Neural cell (in vitro differentiated cells): ENCODE results near the gene SPTBN1. TPM values are rescaled to one million over a fixed set of nuclear protein-coding genes. Genes with fewer than 3 reads are reported as not detected.

Experiments
- H2AFZ ChIP-seq: fragments of 200-600, 300-800 bp; sonication (generic), shearing (Covaris generic); 2 replicates; pipeline ENCODE4 v1.6.0; 2014; ENCODE audit warnings: low read depth, mild to moderate bottlenecking, antibody characterized with exemption, low read length, moderate library complexity
- H3F3A ChIP-seq: fragments of 200-600 bp; shearing (Covaris generic); 2 replicates; pipeline ENCODE4 v1.6.1; 2016; ENCODE audit warnings: mild to moderate bottlenecking, moderate library complexity, mixed read lengths, antibody characterized with exemption, low read length; ENCODE audit not compliant: insufficient read depth, poor library complexity, severe bottlenecking
- H3K27ac ChIP-seq: fragments of 200-600, 300-800 bp; sonication (generic), shearing (Covaris generic); 2 replicates; pipeline ENCODE4 v1.5.1; 2014; ENCODE audit warnings: mild to moderate bottlenecking, low read length, moderate library complexity
- H3K27me3 ChIP-seq: fragments of 300-800, 200-600 bp; sonication (generic), shearing (Covaris generic); 2 replicates; pipeline ENCODE4 v1.6.0; 2014; ENCODE audit warnings: mild to moderate bottlenecking, low read depth, low read length, moderate library complexity; ENCODE audit not compliant: insufficient read depth
- H3K36me3 ChIP-seq: fragments of 300-800, 200-600 bp; sonication (generic), shearing (Covaris generic); 2 replicates; pipeline ENCODE4 v1.5.1; 2014; ENCODE audit warnings: mild to moderate bottlenecking, antibody characterized with exemption, low read length, moderate library complexity; ENCODE audit not compliant: insufficient read depth
- H3K4me2 ChIP-seq: fragments of 300-800, 200-600 bp; sonication (generic), shearing (Covaris generic); 2 replicates; pipeline ENCODE4 v1.6.0; 2014; ENCODE audit warnings: mild to moderate bottlenecking, low read length
- H3K4me3 ChIP-seq: fragments of 300-800, 200-600 bp; sonication (generic), shearing (Covaris generic); 2 replicates; pipeline ENCODE4 v1.5.1; 2014; ENCODE audit warnings: mild to moderate bottlenecking, low read length, moderate library complexity
- H3K79me2 ChIP-seq: fragments of 200-600 bp; shearing (Covaris generic); replicated peaks from 2 replicates; pipeline ENCODE4 v1.6.0; 2014; ENCODE audit warnings: mild to moderate bottlenecking, low read length, moderate library complexity; ENCODE audit not compliant: insufficient read depth
- H3K9ac ChIP-seq: fragments of 300-800, 200-600 bp; sonication (generic), shearing (Covaris generic); 2 replicates; pipeline ENCODE4 v1.6.1; 2016; ENCODE audit warnings: mild to moderate bottlenecking, low read length, mixed read lengths
- H3K9me2 ChIP-seq: fragments of 200-600 bp; shearing (Covaris generic); 2 replicates; pipeline ENCODE4 v1.6.1; 2016; ENCODE audit warnings: mild to moderate bottlenecking, low read length, mixed read lengths; ENCODE audit not compliant: insufficient read depth
- H3K9me3 ChIP-seq: fragments of 200-600, 300-800 bp; sonication (generic), shearing (Covaris generic); 2 replicates; pipeline ENCODE4 v1.6.1; 2016; ENCODE audit warnings: mild to moderate bottlenecking, mixed run types, low read length, moderate library complexity, mixed read lengths
- H4K20me1 ChIP-seq: fragments of 200-600 bp; shearing (Covaris generic); 2 replicates; pipeline ENCODE4 v1.6.1; 2016; ENCODE audit warnings: mild to moderate bottlenecking, mixed run types; ENCODE audit not compliant: insufficient read depth
- EP300 ChIP-seq: fragments of 450-650 bp; conservative IDR thresholded peaks from 2 replicates; pipeline ENCODE4 v1.6.1; 2014; ENCODE audit warnings: antibody characterized with exemption, mild to moderate bottlenecking, moderate library complexity; ENCODE audit not compliant: poor library complexity, severe bottlenecking
- EZH2 ChIP-seq: fragments of 200-600, 300-800 bp; shearing (Covaris generic), sonication (generic); IDR thresholded peaks from 2 replicates; pipeline ENCODE4 v1.6.1; 2014; ENCODE audit warnings: antibody characterized with exemption, low read length, borderline replicate concordance, mild to moderate bottlenecking; ENCODE audit not compliant: insufficient read depth, poor library complexity, severe bottlenecking
- MXI1 ChIP-seq: fragments of 450-650 bp; conservative IDR thresholded peaks from 2 replicates; pipeline ENCODE4 v1.6.1; 2014; ENCODE audit warnings: antibody characterized with exemption, mild to moderate bottlenecking; ENCODE audit not compliant: poor library complexity, severe bottlenecking
- POLR2AphosphoS5 ChIP-seq: IDR thresholded peaks from 2 replicates; pipeline ENCODE4 v1.6.1; 2012
- RAD21 ChIP-seq: fragments of 450-650 bp; conservative IDR thresholded peaks from 2 replicates; pipeline ENCODE4 v1.6.1; 2014; ENCODE audit warnings: antibody characterized with exemption, mild to moderate bottlenecking, moderate library complexity
- SMC3 ChIP-seq: fragments of 450-650 bp; conservative IDR thresholded peaks from 2 replicates; pipeline ENCODE4 v1.6.1; 2014; ENCODE audit warnings: antibody characterized with exemption, mild to moderate bottlenecking, moderate library complexity; ENCODE audit not compliant: poor library complexity
- TAF1 ChIP-seq: IDR thresholded peaks from 2 replicates; pipeline ENCODE4 v1.6.1; 2012; ENCODE audit warnings: low read depth
- polyA plus RNA-seq: library from polyadenylated mRNA; depleted of rRNA; stranded (reverse); fragments of >200 nt; gene quantifications from 2 replicates; pipeline ENCODE4 v1.2.3, GENCODE V29; 2014
- TF ChIP-seq, protein P1 (sequence below): IDR thresholded peaks from 2 replicates; pipeline ENCODE4 v1.6.1; 2012; ENCODE audit warnings: borderline replicate concordance
- TF ChIP-seq, protein P2 (sequence below): fragments of 450-650 bp; IDR thresholded peaks from 2 replicates; pipeline ENCODE4 v1.5.1; 2014; ENCODE audit warnings: antibody characterized with exemption, mild to moderate bottlenecking, moderate library complexity; ENCODE audit not compliant: poor library complexity, severe bottlenecking

SPTBN1 gene
- polyA plus RNA-seq, 1 donor from 2014 or later, result 92.1 TPM

DNA sequence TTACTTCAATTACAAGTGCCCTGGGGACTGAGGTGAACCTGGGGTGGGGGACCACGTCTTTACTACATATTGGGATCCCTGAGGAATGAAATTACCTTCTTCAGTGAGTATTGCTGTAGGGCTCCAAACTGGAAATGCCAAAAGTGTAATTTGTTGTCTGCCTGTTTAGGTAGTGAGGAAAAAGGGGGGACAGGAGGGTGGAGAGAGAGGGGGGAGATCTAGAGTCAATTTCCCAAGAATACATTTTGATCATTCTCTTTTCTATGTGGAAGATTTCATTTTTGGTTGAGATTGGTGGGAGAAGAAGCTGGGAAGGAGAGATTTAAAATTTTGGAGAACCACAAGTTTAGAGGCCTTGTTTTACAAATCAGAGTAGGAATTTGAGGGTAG, 101.1 kb downstream of the SPTBN1 start:
- Histone ChIP-seq H4K20me1 (no peaks in the 10 kb centered on the region), H3K4me3 (peak overlapping the region; percentile 88), H3K9me3 (no peaks in the 10 kb centered on the region), H3K79me2 (peaks cover 14% of the 10 kb centered on the region), H3K36me3 (no peaks in the 10 kb centered on the region), H3K27ac (peak overlapping the region; percentile 63), H3F3A (peaks cover 10% of the 10 kb centered on the region), H2AFZ (no peak overlapping the region), H3K4me2 (peak overlapping the region; percentile 38), H3K9me2 (no peaks in the 10 kb centered on the region), H3K27me3 (no peaks in the 10 kb centered on the region), H3K9ac (peak overlapping the region; percentile 73)
- TF ChIP-seq MXI1 (no peak), TAF1 (no peak), EP300 (no peak), SMC3 (no peak), RAD21 (no peak), POLR2AphosphoS5 (no peak), EZH2 (no peak)
- TF ChIP-seq, protein P1, sequence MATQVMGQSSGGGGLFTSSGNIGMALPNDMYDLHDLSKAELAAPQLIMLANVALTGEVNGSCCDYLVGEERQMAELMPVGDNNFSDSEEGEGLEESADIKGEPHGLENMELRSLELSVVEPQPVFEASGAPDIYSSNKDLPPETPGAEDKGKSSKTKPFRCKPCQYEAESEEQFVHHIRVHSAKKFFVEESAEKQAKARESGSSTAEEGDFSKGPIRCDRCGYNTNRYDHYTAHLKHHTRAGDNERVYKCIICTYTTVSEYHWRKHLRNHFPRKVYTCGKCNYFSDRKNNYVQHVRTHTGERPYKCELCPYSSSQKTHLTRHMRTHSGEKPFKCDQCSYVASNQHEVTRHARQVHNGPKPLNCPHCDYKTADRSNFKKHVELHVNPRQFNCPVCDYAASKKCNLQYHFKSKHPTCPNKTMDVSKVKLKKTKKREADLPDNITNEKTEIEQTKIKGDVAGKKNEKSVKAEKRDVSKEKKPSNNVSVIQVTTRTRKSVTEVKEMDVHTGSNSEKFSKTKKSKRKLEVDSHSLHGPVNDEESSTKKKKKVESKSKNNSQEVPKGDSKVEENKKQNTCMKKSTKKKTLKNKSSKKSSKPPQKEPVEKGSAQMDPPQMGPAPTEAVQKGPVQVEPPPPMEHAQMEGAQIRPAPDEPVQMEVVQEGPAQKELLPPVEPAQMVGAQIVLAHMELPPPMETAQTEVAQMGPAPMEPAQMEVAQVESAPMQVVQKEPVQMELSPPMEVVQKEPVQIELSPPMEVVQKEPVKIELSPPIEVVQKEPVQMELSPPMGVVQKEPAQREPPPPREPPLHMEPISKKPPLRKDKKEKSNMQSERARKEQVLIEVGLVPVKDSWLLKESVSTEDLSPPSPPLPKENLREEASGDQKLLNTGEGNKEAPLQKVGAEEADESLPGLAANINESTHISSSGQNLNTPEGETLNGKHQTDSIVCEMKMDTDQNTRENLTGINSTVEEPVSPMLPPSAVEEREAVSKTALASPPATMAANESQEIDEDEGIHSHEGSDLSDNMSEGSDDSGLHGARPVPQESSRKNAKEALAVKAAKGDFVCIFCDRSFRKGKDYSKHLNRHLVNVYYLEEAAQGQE, result no peak
- TF ChIP-seq, protein P2, sequence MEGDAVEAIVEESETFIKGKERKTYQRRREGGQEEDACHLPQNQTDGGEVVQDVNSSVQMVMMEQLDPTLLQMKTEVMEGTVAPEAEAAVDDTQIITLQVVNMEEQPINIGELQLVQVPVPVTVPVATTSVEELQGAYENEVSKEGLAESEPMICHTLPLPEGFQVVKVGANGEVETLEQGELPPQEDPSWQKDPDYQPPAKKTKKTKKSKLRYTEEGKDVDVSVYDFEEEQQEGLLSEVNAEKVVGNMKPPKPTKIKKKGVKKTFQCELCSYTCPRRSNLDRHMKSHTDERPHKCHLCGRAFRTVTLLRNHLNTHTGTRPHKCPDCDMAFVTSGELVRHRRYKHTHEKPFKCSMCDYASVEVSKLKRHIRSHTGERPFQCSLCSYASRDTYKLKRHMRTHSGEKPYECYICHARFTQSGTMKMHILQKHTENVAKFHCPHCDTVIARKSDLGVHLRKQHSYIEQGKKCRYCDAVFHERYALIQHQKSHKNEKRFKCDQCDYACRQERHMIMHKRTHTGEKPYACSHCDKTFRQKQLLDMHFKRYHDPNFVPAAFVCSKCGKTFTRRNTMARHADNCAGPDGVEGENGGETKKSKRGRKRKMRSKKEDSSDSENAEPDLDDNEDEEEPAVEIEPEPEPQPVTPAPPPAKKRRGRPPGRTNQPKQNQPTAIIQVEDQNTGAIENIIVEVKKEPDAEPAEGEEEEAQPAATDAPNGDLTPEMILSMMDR, result no peak

DNA sequence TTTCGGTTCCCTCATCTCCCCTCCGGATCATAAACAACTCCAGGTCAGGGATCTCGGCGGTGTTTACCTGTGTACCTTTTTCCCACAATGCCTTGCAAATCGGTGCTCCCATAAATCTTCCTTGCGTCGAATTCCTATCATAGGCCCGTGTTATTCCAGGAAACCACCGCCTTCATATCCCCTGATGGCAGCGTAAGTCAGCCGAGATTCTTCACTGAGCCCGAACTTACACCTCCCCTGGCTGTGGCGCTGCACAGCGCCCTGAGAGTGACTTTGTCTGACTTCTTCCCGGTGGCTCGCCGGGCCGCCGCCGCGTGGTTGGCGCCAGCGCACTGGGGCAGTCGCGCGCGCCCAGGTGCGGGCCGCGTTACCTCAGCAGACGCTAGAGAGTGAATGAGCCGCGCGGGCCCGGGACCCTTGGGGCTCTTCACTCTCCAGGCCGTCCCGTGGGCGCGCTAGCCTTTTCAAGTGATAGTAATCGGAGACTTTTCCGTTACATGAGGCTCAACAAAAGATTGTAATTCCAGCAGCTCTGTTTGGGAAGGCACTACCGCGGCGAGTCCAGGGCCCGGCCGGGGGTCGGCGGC, 101.6 kb downstream of the SPTBN1 start:
- Histone ChIP-seq H4K20me1 (no peaks in the 10 kb centered on the region), H3K9me3 (no peaks in the 10 kb centered on the region), H3F3A (peaks cover 10% of the 10 kb centered on the region), H3K27me3 (no peaks in the 10 kb centered on the region), H3K4me2 (peak overlapping the region; percentile 38), H3K9ac (peak overlapping the region; percentile 73), H3K4me3 (peak overlapping the region; percentile 88), H3K27ac (peak overlapping the region; percentile 63), H2AFZ (no peak overlapping the region), H3K79me2 (peaks cover 17% of the 10 kb centered on the region), H3K36me3 (no peaks in the 10 kb centered on the region), H3K9me2 (no peaks in the 10 kb centered on the region)
- TF ChIP-seq, protein P1, result peak; percentile 81
- TF ChIP-seq EZH2 (no peak), MXI1 (peak; percentile 78), EP300 (no peak), RAD21 (peak; percentile 44), TAF1 (peak; percentile 65), SMC3 (peak; percentile 40), POLR2AphosphoS5 (peak; percentile 35)
- TF ChIP-seq, protein P2, result peak; percentile 50
